Esophagus muscularis mucosa (tissue), 4 donors: ENCODE data around the gene OLFM2. TPM values are rescaled to one million over a fixed set of nuclear protein-coding genes. Genes with fewer than 3 reads are reported as not detected.

ENCODE experiments used
- DNase-seq: peaks from one replicate; pipeline ENCODE4 v3.0.0-alpha.2; 2017; ENCODE audit errors: extremely low spot score
- H3K27ac ChIP-seq, 4 donors: fragments of 200-600 bp; sonication (generic); replicated peaks in 1 of 4; 1 replicate in 3 of 4; 2 replicates in 1 of 4; pipeline ENCODE4 v1.5.1; 2016 to 2019; ENCODE audit warnings: mild to moderate bottlenecking in 1 of 4
- H3K27me3 ChIP-seq, 4 donors: fragments of 200-600 bp; sonication (generic); one replicate each; pipeline versions ENCODE4 v1.5.1 to v1.6.0; 2016 to 2019
- H3K36me3 ChIP-seq, 4 donors: fragments of 200-600 bp; sonication (generic); one replicate each; pipeline ENCODE4 v1.5.1; 2016 to 2019
- H3K4me1 ChIP-seq, 4 donors: fragments of 200-600 bp; sonication (generic); one replicate each; pipeline ENCODE4 v1.5.1; 2016 to 2019
- H3K4me3 ChIP-seq, 4 donors: fragments of 200-600 bp; sonication (generic); 1 replicate in 2 of 4; 2 replicates in 2 of 4; pipeline ENCODE4 v1.5.1; 2016 to 2019; ENCODE audit warnings: mild to moderate bottlenecking in 4 of 4, moderate library complexity in 1 of 4
- H3K9me3 ChIP-seq, 4 donors: fragments of 200-600 bp; sonication (generic); 1 replicate in 3 of 4; 2 replicates in 1 of 4; pipeline ENCODE4 v1.5.1; 2016 to 2019
- CTCF ChIP-seq, 3 experiments: fragments of 200-600 bp in 2 of 3; fragments of 450-650 bp in 1 of 3; sonication (generic) in 2 of 3; IDR thresholded peaks; one replicate each; pipeline ENCODE4 v1.5.1; 2017 to 2019; ENCODE audit warnings: antibody characterized with exemption in 3 of 3, mild to moderate bottlenecking in 2 of 3, moderate library complexity in 1 of 3
- EP300 ChIP-seq: sonication (generic); formaldehyde crosslinking; IDR thresholded peaks from one replicate; pipeline ENCODE4 v1.6.1; 2017; ENCODE audit warnings: antibody characterized with exemption
- POLR2A ChIP-seq: fragments of 450-650 bp; IDR thresholded peaks from one replicate; pipeline ENCODE4 v1.6.1; 2017; ENCODE audit warnings: antibody characterized with exemption, moderate library complexity, mild to moderate bottlenecking, low read depth
- POLR2AphosphoS5 ChIP-seq, 2 donors: sonication (generic); formaldehyde crosslinking; IDR thresholded peaks; one replicate each; pipeline ENCODE4 v1.6.1; 2017; ENCODE audit warnings: antibody characterized with exemption in 2 of 2
- WGBS: methylation state at CpG from one replicate; pipeline ENCODE4 v1.1.5; 2018; 5-methylcytosine and 5-hydroxymethylcytosine counted together
- intact Hi-C: fragments of 100-400 bp; cut with DNase I; formaldehyde crosslinking; loops from one replicate; pipeline ENCODE4 v1.15.1; 2023
- total RNA-seq, 4 donors: library from RNA; depleted of rRNA; stranded (reverse); fragments of >200 nt; gene quantifications; one replicate each; pipeline versions ENCODE4 v1.1.0 to v1.2.1, GENCODE V29; 2016

Gene OLFM2
- total RNA-seq, 4 donors from 2014 or later, result 3.6 to 17.1 (median 11.6) TPM

GRCh38 chr19:9945319-9945966 lies 9.1 kb upstream of the OLFM2 start:
- peaks cover 2 to 35% (median 16%) of the 10 kb centered on the region in 4 donors for H3K4me1 ChIP-seq
- no peaks in the 10 kb centered on the region for H3K36me3 ChIP-seq
- no peaks in the 10 kb centered on the region for H3K27me3 ChIP-seq
- intact Hi-C loops, result no loop called here
- WGBS, result 15% methylated on average over 18 of the region's 18 CpGs
- H3K9me3 ChIP-seq, result peaks cover 0 to 13% (median 5%) of the 10 kb centered on the region in 4 donors
- H3K27ac ChIP-seq, result peak overlapping the region; percentile 37 to 62 (median 56)
- TF ChIP-seq POLR2A (no peak), POLR2AphosphoS5 (IDR thresholded peaks at IDR 0.05) (peak; percentile 49 to 64)
- peak; percentile 93 for DNase-seq
- H3K4me3 ChIP-seq, result no peak overlapping the region

- peaks cover 0 to 13% (median 5%) of the 10 kb centered on the region in 4 donors for H3K9me3 ChIP-seq
- H3K27ac ChIP-seq, result no peak overlapping the region
- H3K4me1 ChIP-seq, result peaks cover 2 to 35% (median 16%) of the 10 kb centered on the region in 4 donors
- no peak for DNase-seq
- H3K27me3 ChIP-seq, result peaks cover 0 to 9% (median 0%) of the 10 kb centered on the region in 4 donors
- no peak overlapping the region for H3K4me3 ChIP-seq
- intact Hi-C loops, result no loop called here
- no peaks in the 10 kb centered on the region for H3K36me3 ChIP-seq
- TF ChIP-seq EP300, result no peak
- no peak for TF ChIP-seq POLR2AphosphoS5 (IDR thresholded peaks at IDR 0.05)
- TF ChIP-seq POLR2A, result no peak
- TF ChIP-seq CTCF (IDR thresholded peaks at IDR 0.05), result no peak
- 81% methylated on average over 6 of the region's 6 CpGs for WGBS
Observed at GRCh38 chr19:9943744-9944143, 7.4 kb upstream of the OLFM2 start.

DNA sequence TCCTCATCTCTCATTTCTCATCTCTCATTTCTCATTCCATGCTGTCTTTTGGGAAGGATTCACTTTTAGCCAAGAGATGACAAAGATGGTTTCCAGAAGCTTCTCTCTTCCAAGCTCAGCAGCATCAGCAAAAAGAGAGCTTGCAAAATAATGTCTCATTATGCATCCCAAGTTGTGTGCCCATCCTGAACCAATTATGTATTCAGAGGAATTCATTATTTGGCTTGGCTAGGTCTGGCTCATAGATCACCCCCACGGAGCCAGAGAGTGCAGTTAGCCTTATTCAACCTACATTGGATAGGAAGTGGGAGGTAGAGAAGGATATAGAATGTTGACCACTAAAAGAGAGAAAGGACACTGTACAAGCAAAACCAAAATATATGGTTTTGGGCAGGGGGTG lies 5.4 kb upstream of the OLFM2 start:
- H3K9me3 ChIP-seq, result peaks cover 0 to 13% (median 5%) of the 10 kb centered on the region in 4 donors
- intact Hi-C loops, result no loop called here
- no peak overlapping the region for H3K4me3 ChIP-seq
- H3K4me1 ChIP-seq, result peaks cover 2 to 28% (median 20%) of the 10 kb centered on the region in 4 donors
- TF ChIP-seq CTCF (IDR thresholded peaks at IDR 0.05) (no peak), POLR2AphosphoS5 (IDR thresholded peaks at IDR 0.05) (no peak), POLR2A (no peak), EP300 (no peak)
- DNase-seq, result no peak
- H3K36me3 ChIP-seq, result no peaks in the 10 kb centered on the region
- H3K27me3 ChIP-seq, result peaks cover 0 to 26% (median 0%) of the 10 kb centered on the region in 4 donors
- 52% methylated on average over 1 of the region's 1 CpG for WGBS
- H3K27ac ChIP-seq, result no peak overlapping the region

- H3K4me1 ChIP-seq, result peaks cover 2 to 28% (median 21%) of the 10 kb centered on the region in 4 donors
- peaks cover 0 to 30% (median 0%) of the 10 kb centered on the region in 4 donors for H3K27me3 ChIP-seq
- 29% methylated on average over 1 of the region's 1 CpG for WGBS
- no peak overlapping the region for H3K27ac ChIP-seq
- TF ChIP-seq POLR2AphosphoS5 (IDR thresholded peaks at IDR 0.05), result no peak
- no peak for TF ChIP-seq CTCF (IDR thresholded peaks at IDR 0.05)
- no peak for TF ChIP-seq POLR2A
- TF ChIP-seq EP300, result no peak
- DNase-seq, result no peak
- H3K4me3 ChIP-seq, result no peak overlapping the region
- no peaks in the 10 kb centered on the region for H3K36me3 ChIP-seq
- intact Hi-C loops, result no loop called here
- peaks cover 0 to 13% (median 5%) of the 10 kb centered on the region in 4 donors for H3K9me3 ChIP-seq
Observed at GRCh38 chr19:9941231-9941630, 4.9 kb upstream of the OLFM2 start.

- no peak for DNase-seq
- Histone ChIP-seq H3K36me3 (no peaks in the 10 kb centered on the region), H3K4me3 (no peak overlapping the region), H3K4me1 (peaks cover 6 to 28% (median 21%) of the 10 kb centered on the region in 4 donors), H3K27ac (no peak overlapping the region), H3K27me3 (peaks cover 0 to 35% (median 2%) of the 10 kb centered on the region in 4 donors), H3K9me3 (peaks cover 0 to 13% (median 5%) of the 10 kb centered on the region in 4 donors)
- intact Hi-C loops, result no loop called here
- TF ChIP-seq EP300 (no peak), POLR2A (no peak), CTCF (IDR thresholded peaks at IDR 0.05) (no peak), POLR2AphosphoS5 (IDR thresholded peaks at IDR 0.05) (no peak)
- 66% methylated on average over 2 of the region's 2 CpGs for WGBS
Observed at GRCh38 chr19:9940778-9941177, 4.5 kb upstream of the OLFM2 start.
